ENCODE results near the gene ACBD6. TPM values are rescaled to one million over a fixed set of nuclear protein-coding genes. Genes with fewer than 3 reads are reported as not detected.

Gene ACBD6
- total and polyA plus RNA-seq, 10 of the 15 experiments (the other 5 are each of a cell fraction or from before 2014, with no cell fraction given): 15.0 to 67.3 (median 55.0) TPM

DNA sequence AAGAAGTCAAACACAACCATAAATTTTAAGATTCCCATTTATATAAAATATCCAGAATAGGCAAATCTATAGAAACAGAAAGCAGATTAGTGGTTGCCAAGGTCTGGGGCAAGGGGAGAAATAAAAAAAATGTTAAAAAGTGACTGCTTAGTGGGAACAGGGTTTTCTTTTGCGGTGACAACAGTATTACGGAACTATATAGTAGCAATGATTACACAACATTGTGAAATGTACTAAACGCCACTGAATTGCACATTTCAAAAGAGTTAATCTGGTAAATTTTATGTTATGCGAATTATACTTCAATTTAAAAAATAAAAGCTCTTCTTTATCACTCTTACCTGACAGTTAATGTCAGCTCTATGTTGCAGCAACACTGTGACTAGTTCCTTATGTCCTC, 105.2 kb downstream of the ACBD6 start:
- no peak for DNase-seq (ENCODE audit: low read depth, low spot score)
- no TSS peak for BruUV-seq (replicated peaks)
- ChIA-PET POLR2A (no interaction called here), CTCF (no interaction called here), RAD21 (ENCODE audit: unreplicated experiment) (no interaction called here), SMC1A (ENCODE audit: uncharacterized antibody, unreplicated experiment) (interaction anchor here (0.5 to 1.6 kb wide), 3 partner anchors 9 to 41 kb away, joined by 3 to 4 read pairs (median 3); no protein-coding TSS in a partner anchor)
- Histone ChIP-seq H3K4me2 (ENCODE audit: control insufficient read depth, insufficient read depth) (no peak overlapping the region), H3K4me1 (ENCODE audit: control insufficient read depth, insufficient read depth, low read length) (no peaks in the 10 kb centered on the region), H3K9ac (ENCODE audit: control insufficient read depth, insufficient read depth, low read length) (no peak overlapping the region), H3K27me3 (replicated peaks in 1 of 2; ENCODE audit: control insufficient read depth in 2 of 2, insufficient read depth in 2 of 2, low read length in 1 of 2) (no peaks in the 10 kb centered on the region), H3K9me3 (replicated peaks; ENCODE audit: control insufficient read depth, insufficient read depth, low read length) (no peaks in the 10 kb centered on the region; the same call in none of the 3 replicates), H4K20me1 (ENCODE audit: control insufficient read depth, insufficient read depth) (no peaks in the 10 kb centered on the region), H2AFZ (ENCODE audit: control insufficient read depth, low read depth, low read length) (no peak overlapping the region), H3K79me2 (ENCODE audit: control insufficient read depth, insufficient read depth, low read length) (no peaks in the 10 kb centered on the region), H3K36me3 (ENCODE audit: control insufficient read depth in 2 of 2, insufficient read depth in 2 of 2, low read length in 1 of 2) (peaks cover 0 to 2% of the 10 kb centered on the region in 2 experiments; a peak in 2 of 4 replicates), H3K4me3 (no peak overlapping the region), H3K27ac (ENCODE audit: control insufficient read depth, insufficient read depth) (no peak overlapping the region)
- TF ChIP-seq RBBP5 (conservative IDR thresholded peaks at IDR 0.05) (no peak), ATF7 (IDR thresholded peaks at IDR 0.05; ENCODE audit: low read depth) (no peak), PRDM15 (CRISPR knock-in tag; IDR thresholded peaks at IDR 0.05) (no peak)
- ATAC-seq: no peak
- 89% methylated on average over 4 of the region's 4 CpGs for WGBS (ENCODE audit: insufficient coverage, insufficient replicate concordance, low lambda C conversion rate, missing lambda C conversion rate)
- in situ Hi-C loops (cut with MboI) (no loop called here), intact Hi-C loops (cut with micrococcal nuclease; ENCODE audit: unreplicated experiment) (no loop called here)
- no peak for FAIRE-seq

Data from GM12878 (cell line).